22Rv1 (cell line): Measurements from ENCODE around the gene PIGQ.

ENCODE experiments used
- H3K27ac ChIP-seq: fragments of 450-650 bp; 2 replicates; pipeline ENCODE4 v1.5.1; 2017
- ZFX ChIP-seq: fragments of 450-650 bp; IDR thresholded peaks from 2 replicates; pipeline ENCODE4 v1.6.1; 2017; ENCODE audit warnings: antibody characterized with exemption, borderline replicate concordance
- TF ChIP-seq, protein P1 (sequence below): fragments of 450-650 bp; IDR thresholded peaks from 2 replicates; pipeline ENCODE4 v1.5.1; 2017; ENCODE audit warnings: mild to moderate bottlenecking

Gene PIGQ

DNA sequence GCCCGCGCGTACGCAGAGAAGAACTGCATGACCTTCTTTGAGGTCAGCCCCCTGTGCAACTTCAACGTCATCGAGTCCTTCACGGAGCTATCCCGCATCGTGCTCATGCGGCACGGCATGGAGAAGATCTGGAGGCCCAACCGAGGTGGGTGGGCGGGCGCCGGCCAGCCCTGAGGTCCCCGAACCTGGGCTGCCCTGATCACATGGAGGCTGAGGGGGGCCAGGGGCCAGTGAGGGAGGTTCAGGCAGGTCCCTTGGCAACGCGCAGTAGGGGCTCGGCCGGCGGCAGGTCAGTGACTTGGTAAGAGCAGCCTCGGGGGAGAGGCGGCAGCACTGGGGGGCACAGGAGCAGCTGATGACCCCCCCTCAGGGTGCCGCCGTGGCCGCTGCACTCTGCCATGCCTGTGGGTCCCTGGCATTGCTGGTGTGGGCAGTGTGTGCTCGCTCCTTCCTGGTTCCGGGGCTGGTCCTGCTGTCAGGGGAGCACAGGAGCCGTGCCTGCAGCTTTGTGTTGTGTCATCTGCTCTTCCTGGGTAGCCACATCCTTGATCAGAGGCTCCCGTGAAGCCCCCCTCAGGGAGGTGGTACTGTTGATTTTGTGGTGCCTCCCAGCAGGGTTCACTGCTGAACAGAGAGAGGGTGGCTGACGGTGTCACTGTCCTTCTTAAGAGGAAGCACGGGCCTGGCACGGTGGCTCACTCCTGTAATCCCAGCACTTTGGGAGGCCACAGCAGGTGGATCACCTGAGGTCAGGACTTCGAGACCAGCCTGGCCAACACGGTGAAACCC lies 56.4 kb downstream of the PIGQ start:
- H3K27ac ChIP-seq: no peak overlapping the region

GRCh38 chr16:626787-627453 lies 57.2 kb downstream of the PIGQ start:
- H3K27ac ChIP-seq: no peak overlapping the region
- TF ChIP-seq, protein P1, sequence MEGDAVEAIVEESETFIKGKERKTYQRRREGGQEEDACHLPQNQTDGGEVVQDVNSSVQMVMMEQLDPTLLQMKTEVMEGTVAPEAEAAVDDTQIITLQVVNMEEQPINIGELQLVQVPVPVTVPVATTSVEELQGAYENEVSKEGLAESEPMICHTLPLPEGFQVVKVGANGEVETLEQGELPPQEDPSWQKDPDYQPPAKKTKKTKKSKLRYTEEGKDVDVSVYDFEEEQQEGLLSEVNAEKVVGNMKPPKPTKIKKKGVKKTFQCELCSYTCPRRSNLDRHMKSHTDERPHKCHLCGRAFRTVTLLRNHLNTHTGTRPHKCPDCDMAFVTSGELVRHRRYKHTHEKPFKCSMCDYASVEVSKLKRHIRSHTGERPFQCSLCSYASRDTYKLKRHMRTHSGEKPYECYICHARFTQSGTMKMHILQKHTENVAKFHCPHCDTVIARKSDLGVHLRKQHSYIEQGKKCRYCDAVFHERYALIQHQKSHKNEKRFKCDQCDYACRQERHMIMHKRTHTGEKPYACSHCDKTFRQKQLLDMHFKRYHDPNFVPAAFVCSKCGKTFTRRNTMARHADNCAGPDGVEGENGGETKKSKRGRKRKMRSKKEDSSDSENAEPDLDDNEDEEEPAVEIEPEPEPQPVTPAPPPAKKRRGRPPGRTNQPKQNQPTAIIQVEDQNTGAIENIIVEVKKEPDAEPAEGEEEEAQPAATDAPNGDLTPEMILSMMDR: no peak
- TF ChIP-seq ZFX: no peak

More for the DNA sequence above, 56.4 kb downstream of the PIGQ start:
- TF ChIP-seq, protein P1: no peak
- TF ChIP-seq ZFX: no peak

- TF ChIP-seq ZFX: no peak
- TF ChIP-seq, protein P1: no peak
- no peak overlapping the region for H3K27ac ChIP-seq
Measured at GRCh38 chr16:627454-628239, 57.9 kb downstream of the PIGQ start.

DNA sequence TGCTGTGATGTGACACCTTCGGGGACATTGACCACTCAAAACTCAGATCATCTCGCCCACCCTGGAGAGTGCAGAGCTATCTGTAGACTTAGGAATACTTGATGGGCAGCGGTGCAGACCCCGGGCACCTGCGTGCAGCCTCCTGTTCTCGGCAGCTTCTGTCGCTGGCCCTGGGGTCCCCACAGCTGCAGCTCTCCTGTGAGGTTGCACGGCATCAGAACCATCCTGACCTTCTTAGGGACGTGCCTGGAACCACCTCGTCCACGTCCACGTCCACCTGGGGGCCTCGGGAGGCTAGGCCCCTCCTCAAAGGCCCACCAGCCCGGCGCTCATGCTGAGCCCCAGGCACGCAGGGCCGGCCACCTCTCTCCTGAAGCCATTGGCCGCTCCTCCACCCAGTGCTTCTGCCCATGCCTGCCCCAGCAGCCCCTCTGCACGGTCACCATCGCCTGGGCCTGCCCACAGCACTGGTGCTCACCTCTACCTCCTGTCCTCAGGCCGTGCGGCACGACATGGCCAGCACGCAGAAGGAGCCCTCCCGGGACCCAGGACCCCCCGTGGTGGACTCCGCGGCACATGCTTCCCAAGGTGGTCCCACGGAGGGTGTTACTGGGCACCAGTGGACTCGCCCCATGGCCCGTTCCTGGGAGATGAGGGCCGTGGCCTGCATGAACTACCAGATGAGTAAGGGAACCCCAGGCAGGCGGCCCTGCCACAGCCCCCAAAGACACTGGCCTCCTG lies 58.7 kb downstream of the PIGQ start:
- TF ChIP-seq, protein P1: no peak
- no peak for TF ChIP-seq ZFX
- peak overlapping the region; percentile 20; the same call in 1 of the 2 replicates for H3K27ac ChIP-seq

GRCh38 chr16:629185-629832 lies 59.5 kb downstream of the PIGQ start:
- peak overlapping the region; percentile 20; the same call in 1 of the 2 replicates for H3K27ac ChIP-seq
- TF ChIP-seq, protein P1: no peak
- TF ChIP-seq ZFX: no peak

DNA sequence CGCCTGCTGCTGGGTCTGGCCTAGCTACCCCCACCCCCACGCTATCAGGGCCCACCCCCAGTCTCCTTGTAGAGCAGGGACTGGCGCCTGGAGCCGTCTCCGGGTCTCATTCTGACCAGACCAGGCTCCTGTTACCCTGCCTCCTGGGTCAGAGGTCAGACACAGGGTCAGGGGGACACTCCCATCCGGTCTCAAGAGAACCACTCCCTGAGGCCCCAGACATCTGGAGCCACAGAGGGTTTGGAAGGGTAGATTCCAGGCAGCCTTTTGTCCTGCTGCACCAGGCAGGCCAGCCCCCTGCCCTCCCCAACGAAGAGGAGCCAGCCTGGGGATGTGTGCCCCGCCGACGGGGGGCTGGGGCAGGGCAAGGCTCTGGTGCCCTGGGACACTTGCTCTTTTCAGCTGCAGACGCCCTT lies 60.1 kb downstream of the PIGQ start:
- TF ChIP-seq, protein P1: no peak
- TF ChIP-seq ZFX: no peak
- peak overlapping the region; percentile 22; the same call in 1 of the 2 replicates for H3K27ac ChIP-seq
